ENCODE measurements around the gene AURKAIP1. TPM values are rescaled to one million over a fixed set of nuclear protein-coding genes. Genes with fewer than 3 reads are reported as not detected.
A peak's percentile ranks its signal among the peaks of the same experiment; 100 is the strongest.

Gene AURKAIP1
- total RNA-seq, 3 donors from 2014 or later: 150 to 180 (median 177) TPM

- Histone ChIP-seq H3K4me3 (no peak overlapping the region), H3K9me3 (no peaks in the 10 kb centered on the region), H3K36me3 (ENCODE audit: low read depth) (peaks cover 21% of the 10 kb centered on the region), H3K4me1 (ENCODE audit: low read depth) (peaks cover 11% of the 10 kb centered on the region)
- TF ChIP-seq CTCF (IDR thresholded peaks at IDR 0.05): no peak
- intact Hi-C loops (cut with DNase I, micrococcal nuclease): no loop called here
- DNase-seq (no peak), ATAC-seq (no peak)
Measured at GRCh38 chr1:1395166-1395565, 20.2 kb upstream of the AURKAIP1 start.

DNA sequence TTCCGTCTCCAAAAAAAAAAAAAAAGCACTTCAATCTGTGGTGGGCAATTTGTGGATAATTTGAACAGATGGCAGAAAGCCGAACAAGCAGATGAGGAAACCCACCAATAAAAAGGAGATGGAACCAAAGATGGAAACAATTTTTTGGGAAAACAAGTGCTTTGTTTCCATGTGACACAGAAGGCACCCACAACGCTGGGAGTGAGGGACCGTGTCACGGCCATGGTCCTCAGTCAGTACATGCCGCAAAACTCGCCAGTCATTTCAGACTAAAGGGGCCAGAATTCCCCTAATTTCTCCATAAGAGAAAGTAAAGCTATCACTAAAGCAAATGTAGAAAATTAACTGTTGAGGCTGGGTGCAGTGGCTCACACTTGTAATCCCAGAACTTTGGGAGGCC lies 19.1 kb upstream of the AURKAIP1 start:
- Histone ChIP-seq H3K36me3 (ENCODE audit: low read depth) (peaks cover 26% of the 10 kb centered on the region), H3K4me1 (ENCODE audit: low read depth) (peaks cover 9% of the 10 kb centered on the region), H3K9me3 (no peaks in the 10 kb centered on the region), H3K4me3 (no peak overlapping the region)
- ATAC-seq (no peak), DNase-seq (no peak)
- TF ChIP-seq CTCF (IDR thresholded peaks at IDR 0.05): no peak
- intact Hi-C loops (cut with DNase I, micrococcal nuclease): no loop called here

GRCh38 chr1:1393428-1393827 lies 18.4 kb upstream of the AURKAIP1 start:
- no peak overlapping the region for H3K4me3 ChIP-seq
- peaks cover 27% of the 10 kb centered on the region for H3K36me3 ChIP-seq (ENCODE audit: low read depth)
- intact Hi-C loops (cut with DNase I, micrococcal nuclease): no loop called here
- H3K4me1 ChIP-seq (ENCODE audit: low read depth): peaks cover 9% of the 10 kb centered on the region
- DNase-seq: no peak
- ATAC-seq: no peak
- H3K9me3 ChIP-seq: no peaks in the 10 kb centered on the region
- no peak for TF ChIP-seq CTCF (IDR thresholded peaks at IDR 0.05)

DNA sequence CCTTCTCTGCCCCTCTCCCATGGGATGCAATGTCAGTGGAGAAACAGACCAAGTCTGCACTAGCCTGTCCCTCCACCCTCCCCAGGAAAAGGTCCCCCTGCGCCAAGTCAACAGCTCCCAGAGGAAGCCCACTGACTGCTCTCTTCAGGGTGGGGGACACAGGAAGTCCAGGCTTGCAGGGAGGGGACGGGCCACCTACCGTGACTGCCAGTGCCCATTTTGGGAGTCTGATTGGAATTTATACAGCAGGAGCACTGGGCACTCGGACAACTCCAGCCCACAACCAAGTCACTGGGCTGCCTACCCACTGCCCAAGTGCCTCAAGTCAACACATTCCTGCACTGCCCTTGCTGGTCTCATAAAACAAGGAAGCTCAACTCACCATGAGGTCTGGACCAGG lies 18.0 kb upstream of the AURKAIP1 start:
- H3K9me3 ChIP-seq: no peaks in the 10 kb centered on the region
- no peak for TF ChIP-seq CTCF (IDR thresholded peaks at IDR 0.05)
- intact Hi-C loops (cut with DNase I, micrococcal nuclease): no loop called here
- ATAC-seq (no peak), DNase-seq (no peak)
- H3K4me3 ChIP-seq: no peak overlapping the region
- H3K36me3 ChIP-seq (ENCODE audit: low read depth): peaks cover 31% of the 10 kb centered on the region
- H3K4me1 ChIP-seq (ENCODE audit: low read depth): peaks cover 8% of the 10 kb centered on the region

GRCh38 chr1:1391225-1391624 lies 16.2 kb upstream of the AURKAIP1 start:
- Histone ChIP-seq H3K4me3 (no peak overlapping the region), H3K36me3 (ENCODE audit: low read depth) (peaks cover 48% of the 10 kb centered on the region), H3K4me1 (ENCODE audit: low read depth) (no peaks in the 10 kb centered on the region), H3K9me3 (no peaks in the 10 kb centered on the region)
- peak in 1 of 3 donors; percentile 11 for DNase-seq
- intact Hi-C loops (cut with DNase I, micrococcal nuclease): no loop called here
- TF ChIP-seq CTCF (IDR thresholded peaks at IDR 0.05): no peak
- no peak for ATAC-seq

DNA sequence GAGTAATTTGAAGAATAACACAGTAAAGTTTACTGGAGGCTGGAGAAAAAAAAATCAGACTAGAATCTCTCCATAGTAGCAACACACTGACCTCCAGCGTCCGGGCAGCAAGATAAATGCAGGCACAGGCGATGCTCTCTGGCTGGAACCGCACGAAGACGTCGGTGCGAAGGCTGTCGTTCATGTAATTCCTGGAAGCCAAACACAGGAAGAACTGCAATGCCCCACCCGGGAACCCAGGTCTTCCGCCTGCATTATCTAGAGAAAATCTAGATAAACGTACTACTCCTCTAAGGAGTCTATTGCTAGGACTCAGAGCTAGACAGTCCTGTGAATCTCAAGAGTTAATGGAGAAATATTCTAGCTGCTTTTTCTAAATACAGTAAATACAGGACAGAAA lies 15.7 kb upstream of the AURKAIP1 start:
- intact Hi-C loops (cut with DNase I, micrococcal nuclease): no loop called here
- H3K4me1 ChIP-seq (ENCODE audit: low read depth): no peaks in the 10 kb centered on the region
- no peak for TF ChIP-seq CTCF (IDR thresholded peaks at IDR 0.05)
- H3K36me3 ChIP-seq (ENCODE audit: low read depth): peaks cover 53% of the 10 kb centered on the region
- no peak for ATAC-seq
- peak in 1 of 3 donors; percentile 4 for DNase-seq
- no peak overlapping the region for H3K4me3 ChIP-seq
- H3K9me3 ChIP-seq: no peaks in the 10 kb centered on the region
